Epithelial cell of prostate (primary cell): ENCODE results near the gene MEI1.

ENCODE experiments used
- DNase-seq: peaks from one replicate; pipeline ENCODE4 v3.0.0-alpha.2; 2011; ENCODE audit warnings: low read depth, low spot score
- H3K27ac ChIP-seq: fragments of 450-650 bp; 2 replicates; pipeline ENCODE4 v1.5.1; 2017; ENCODE audit warnings: mild to moderate bottlenecking

MEI1 gene

GRCh38 chr22:41818011-41818410, 118.7 kb downstream of the MEI1 start:
- no peak for DNase-seq
- H3K27ac ChIP-seq: no peak overlapping the region

- no peak overlapping the region for H3K27ac ChIP-seq
- no peak for DNase-seq
Observed at GRCh38 chr22:41818596-41818995, 119.3 kb downstream of the MEI1 start.

GRCh38 chr22:41819257-41819656, 120.0 kb downstream of the MEI1 start:
- H3K27ac ChIP-seq: no peak overlapping the region
- DNase-seq: no peak

- no peak for DNase-seq
- H3K27ac ChIP-seq: no peak overlapping the region
Observed at GRCh38 chr22:41820447-41820846, 121.1 kb downstream of the MEI1 start.

- no peak for DNase-seq
- no peak overlapping the region for H3K27ac ChIP-seq
Observed at GRCh38 chr22:41821471-41822316, 122.4 kb downstream of the MEI1 start.

- DNase-seq: peak; percentile 52
- no peak overlapping the region for H3K27ac ChIP-seq
Observed at GRCh38 chr22:41822317-41823057, 123.2 kb downstream of the MEI1 start.

- DNase-seq: no peak
- no peak overlapping the region for H3K27ac ChIP-seq
Observed at GRCh38 chr22:41823797-41824196, 124.5 kb downstream of the MEI1 start.

- no peak overlapping the region for H3K27ac ChIP-seq
Observed at GRCh38 chr22:41825376-41825775, 126.1 kb downstream of the MEI1 start.

GRCh38 chr22:41826021-41826420, 126.7 kb downstream of the MEI1 start:
- no peak for DNase-seq
- H3K27ac ChIP-seq: no peak overlapping the region

More at GRCh38 chr22:41825376-41825775, 126.1 kb downstream of the MEI1 start:
- DNase-seq: no peak

GRCh38 chr22:41826430-41827383, 127.4 kb downstream of the MEI1 start:
- DNase-seq: no peak
- H3K27ac ChIP-seq: no peak overlapping the region

- H3K27ac ChIP-seq: no peak overlapping the region
- DNase-seq: no peak
Observed at GRCh38 chr22:41827671-41828070, 128.4 kb downstream of the MEI1 start.

- H3K27ac ChIP-seq: no peak overlapping the region
- DNase-seq: no peak
Observed at GRCh38 chr22:41828516-41828915, 129.2 kb downstream of the MEI1 start.

- DNase-seq: no peak
- no peak overlapping the region for H3K27ac ChIP-seq
Observed at GRCh38 chr22:41830174-41830573, 130.9 kb downstream of the MEI1 start.

- H3K27ac ChIP-seq: peak overlapping the region; percentile 92
- DNase-seq: no peak
Observed at GRCh38 chr22:41831383-41831782, 132.1 kb downstream of the MEI1 start.

GRCh38 chr22:41831828-41832552, 132.7 kb downstream of the MEI1 start:
- DNase-seq: no peak
- peak overlapping the region; percentile 92 for H3K27ac ChIP-seq

GRCh38 chr22:41832553-41833368, 133.5 kb downstream of the MEI1 start, which contains the start of gene SREBF2:
TSS of gene SREBF2 (plus strand) at chr22:41833105. CDS start at chr22:41833271, 166 bp downstream.
- peak; percentile 97 for DNase-seq
- H3K27ac ChIP-seq: peak within 1 kb of the TSS; percentile 92

- peak overlapping the region; percentile 92 for H3K27ac ChIP-seq
- DNase-seq: no peak
Observed at GRCh38 chr22:41833369-41834004, 134.2 kb downstream of the MEI1 start.
